Measurements from ENCODE around the gene EHMT2.
A peak's percentile ranks its signal among the peaks of the same experiment; 100 is the strongest.
"Not testable (repeated sequence)": the region's sequence is repeated elsewhere in the genome, so short reads cannot be mapped to it uniquely, and the experiment has no call there.

Gene EHMT2

GRCh38 chr6:31862344-31863235 lies 34.9 kb downstream of the EHMT2 start, which contains the start of gene NEU1:
Gene NEU1, minus strand, starts transcription at chr6:31862821. Its CDS starts 45 bp downstream, at chr6:31862776.
- TF ChIP-seq CTCF (IDR thresholded peaks at IDR 0.05; ENCODE audit: borderline replicate concordance, control extremely low read depth, extremely low read depth, insufficient read depth, missing control alignments): no peak
- peak; percentile 100 for DNase-seq (ENCODE audit: low spot score)
- in situ Hi-C loops (cut with MboI; ENCODE audit: low sequenced_read_pairs, unreplicated experiment): no loop called here

- in situ Hi-C loops (cut with MboI; ENCODE audit: low sequenced_read_pairs, unreplicated experiment): no loop called here
- no peak for DNase-seq (ENCODE audit: low spot score)
- no peak for TF ChIP-seq CTCF (IDR thresholded peaks at IDR 0.05; ENCODE audit: borderline replicate concordance, control extremely low read depth, extremely low read depth, insufficient read depth, missing control alignments)
Measured at GRCh38 chr6:31861919-31862343, 35.6 kb downstream of the EHMT2 start.

GRCh38 chr6:31861150-31861549 lies 36.3 kb downstream of the EHMT2 start:
- in situ Hi-C loops (cut with MboI; ENCODE audit: low sequenced_read_pairs, unreplicated experiment): no loop called here
- DNase-seq (ENCODE audit: low spot score): no peak
- no peak for TF ChIP-seq CTCF (IDR thresholded peaks at IDR 0.05; ENCODE audit: borderline replicate concordance, control extremely low read depth, extremely low read depth, insufficient read depth, missing control alignments)

- no peak for TF ChIP-seq CTCF (IDR thresholded peaks at IDR 0.05; ENCODE audit: borderline replicate concordance, control extremely low read depth, extremely low read depth, insufficient read depth, missing control alignments)
- in situ Hi-C loops (cut with MboI; ENCODE audit: low sequenced_read_pairs, unreplicated experiment): no loop called here
- no peak for DNase-seq (ENCODE audit: low spot score)
Measured at GRCh38 chr6:31860349-31860748, 37.1 kb downstream of the EHMT2 start.

DNA sequence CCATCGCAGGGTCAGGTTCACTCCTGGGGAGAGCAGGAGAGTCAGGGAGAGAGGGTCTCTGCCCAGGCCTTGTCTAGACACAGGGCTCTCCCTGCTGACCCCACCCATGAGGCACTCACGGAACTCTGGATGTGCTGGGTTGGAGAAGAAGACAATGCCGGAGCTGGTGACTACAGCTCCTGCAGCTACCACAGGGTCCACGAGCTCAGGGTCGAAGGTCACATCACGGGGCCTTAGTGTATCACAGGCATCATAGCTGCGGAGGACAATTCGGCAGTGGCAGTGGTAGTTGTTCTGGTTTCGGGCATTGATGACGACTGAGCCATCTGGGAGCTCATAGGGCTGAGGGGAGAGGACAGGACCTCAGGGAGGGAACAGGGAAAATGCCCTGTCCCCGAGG lies 37.6 kb downstream of the EHMT2 start:
- in situ Hi-C loops (cut with MboI; ENCODE audit: low sequenced_read_pairs, unreplicated experiment): no loop called here
- no peak for DNase-seq (ENCODE audit: low spot score)
- no peak for TF ChIP-seq CTCF (IDR thresholded peaks at IDR 0.05; ENCODE audit: borderline replicate concordance, control extremely low read depth, extremely low read depth, insufficient read depth, missing control alignments)

DNA sequence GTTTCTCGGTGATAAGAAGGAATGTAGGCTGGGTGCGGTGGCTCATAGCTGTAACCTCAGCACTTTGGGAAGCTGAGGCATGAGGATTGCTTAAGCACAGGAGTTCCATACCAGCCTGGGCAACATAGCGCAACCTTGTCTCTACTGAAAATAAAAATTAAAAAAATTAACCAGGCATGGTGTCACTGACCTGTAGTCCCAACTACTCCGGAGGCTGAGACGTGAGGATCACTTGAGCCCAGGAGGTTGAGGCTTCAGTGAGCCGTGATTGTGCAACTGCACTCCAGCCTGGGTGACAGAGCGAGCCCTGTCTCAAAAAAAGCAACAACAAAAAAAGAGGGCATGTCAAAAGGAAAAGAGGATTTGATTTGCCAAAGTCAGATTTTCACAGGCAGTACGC lies 38.8 kb downstream of the EHMT2 start:
- in situ Hi-C loops (cut with MboI; ENCODE audit: low sequenced_read_pairs, unreplicated experiment): no loop called here
- DNase-seq (ENCODE audit: low spot score): no peak
- TF ChIP-seq CTCF (IDR thresholded peaks at IDR 0.05; ENCODE audit: borderline replicate concordance, control extremely low read depth, extremely low read depth, insufficient read depth, missing control alignments): no peak

DNA sequence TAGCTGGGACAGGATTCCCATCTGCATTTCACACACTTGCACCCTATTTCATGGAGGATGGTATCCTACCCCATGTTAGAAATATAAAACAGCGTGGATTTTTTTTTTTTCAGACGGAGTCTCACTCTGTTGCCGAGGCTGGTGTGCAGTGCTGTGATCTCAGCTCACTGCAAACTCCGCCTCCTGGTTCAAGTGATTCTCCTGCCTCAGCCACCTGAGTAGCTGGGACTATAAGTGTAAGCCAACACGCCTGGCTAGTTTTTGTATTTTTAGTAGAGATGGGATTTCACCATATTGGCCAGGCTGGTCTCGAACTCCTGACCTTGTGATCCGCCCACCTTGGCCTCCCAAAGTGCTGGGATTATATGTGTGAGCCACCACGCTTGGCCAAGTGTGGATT lies 39.7 kb downstream of the EHMT2 start:
- not testable (repeated sequence) for DNase-seq (ENCODE audit: low spot score)

GRCh38 chr6:31851980-31852718 lies 45.3 kb downstream of the EHMT2 start:
- in situ Hi-C loops (cut with MboI; ENCODE audit: low sequenced_read_pairs, unreplicated experiment): not testable (repeated sequence)

More for the DNA sequence above, 39.7 kb downstream of the EHMT2 start:
- in situ Hi-C loops (cut with MboI; ENCODE audit: low sequenced_read_pairs, unreplicated experiment): not testable (repeated sequence)

More at GRCh38 chr6:31851980-31852718, 45.3 kb downstream of the EHMT2 start:
- not testable (repeated sequence) for DNase-seq (ENCODE audit: low spot score)

All from GM13976 (cell line).